IMR-90 (cell line): ENCODE measurements around the gene PLXNB1. TPM values are rescaled to one million over a fixed set of nuclear protein-coding genes. Genes with fewer than 3 reads are reported as not detected.
"Not testable (repeated sequence)": the region's sequence is repeated elsewhere in the genome, so short reads cannot be mapped to it uniquely, and the experiment has no call there.

Source experiments
- ATAC-seq: fragments of 200-7000 bp; cut with Tn5 transposase; 2 replicates; pipeline ENCODE4 v1.9.1; 2020; ENCODE audit warnings: low read depth, mild to moderate bottlenecking, moderate library complexity
- BruUV-seq: library from RNA; stranded (reverse); fragments of 400-500 nt; replicated peaks from 2 replicates; lab custom pipeline; 2021; lab: Mats Ljungman, UMichigan
- CTCF ChIA-PET: fragments of 300-600 bp; formaldehyde crosslinking; extraction: SDS; loops from one replicate; lab custom pipeline; 2021; ENCODE audit warnings: antibody characterized with exemption; lab: Yijun Ruan, JAX
- POLR2A ChIA-PET: fragments of 300-600 bp; sonication (Branson Sonifier 250); formaldehyde crosslinking; loops from one replicate; lab custom pipeline; 2022; ENCODE audit warnings: antibody characterized with exemption; ENCODE audit not compliant: unreplicated experiment; lab: Charles Lee
- DNase-seq: peaks from one replicate; pipeline ENCODE4 v3.0.0; 2013
- H2AFZ ChIP-seq: replicated peaks from 2 replicates; pipeline ENCODE3; 2013; ENCODE audit warnings: low read length, mild to moderate bottlenecking; ENCODE audit not compliant: poor library complexity
- H2AK5ac ChIP-seq: 2 replicates; pipeline ENCODE4 v1.6.1; 2013; ENCODE audit warnings: low read depth, low read length, inconsistent platforms
- H2AK9ac ChIP-seq: replicated peaks from 2 replicates; pipeline ENCODE3; 2013; ENCODE audit warnings: mild to moderate bottlenecking, low read depth, low read length, moderate library complexity; ENCODE audit not compliant: poor library complexity
- H2BK120ac ChIP-seq: 2 replicates; pipeline ENCODE4 v1.6.1; 2013; ENCODE audit warnings: low read depth, low read length, inconsistent platforms
- H2BK15ac ChIP-seq: 3 replicates; pipeline ENCODE4 v1.6.1; 2013; ENCODE audit warnings: low read depth, low read length, inconsistent platforms
- H2BK20ac ChIP-seq: 2 replicates; pipeline ENCODE4 v1.6.1; 2013; ENCODE audit warnings: low read depth, mild to moderate bottlenecking, inconsistent platforms, low read length, moderate library complexity
- H2BK5ac ChIP-seq: 2 replicates; pipeline ENCODE4 v1.6.1; 2013; ENCODE audit warnings: mild to moderate bottlenecking, low read depth, low read length, inconsistent platforms; ENCODE audit not compliant: poor library complexity, severe bottlenecking
- H3K14ac ChIP-seq: replicated peaks from 2 replicates; pipeline ENCODE4 v1.6.1; 2013; ENCODE audit warnings: low read depth, low read length, inconsistent platforms
- H3K18ac ChIP-seq: 2 replicates; pipeline ENCODE4 v1.6.1; 2013; ENCODE audit warnings: low read depth, low read length, control low read depth
- H3K23ac ChIP-seq: 2 replicates; pipeline ENCODE4 v1.6.1; 2013; ENCODE audit warnings: low read depth, low read length, inconsistent platforms
- H3K27ac ChIP-seq: 2 replicates; pipeline ENCODE4 v1.5.1; 2013; ENCODE audit warnings: mild to moderate bottlenecking, control low read depth, low read length; ENCODE audit not compliant: insufficient read depth
- H3K27me3 ChIP-seq: 2 replicates; pipeline ENCODE4 v1.6.1; 2013; ENCODE audit warnings: low read length; ENCODE audit not compliant: control insufficient read depth, insufficient read depth
- H3K36me3 ChIP-seq: 2 replicates; pipeline ENCODE4 v1.6.1; 2013; ENCODE audit warnings: low read length, mixed read lengths; ENCODE audit not compliant: control insufficient read depth, insufficient read depth
- H3K4ac ChIP-seq: 2 replicates; pipeline ENCODE4 v1.6.1; 2013; ENCODE audit warnings: low read depth, low read length, inconsistent platforms
- H3K4me1 ChIP-seq: 2 replicates; pipeline ENCODE4 v1.6.1; 2013; ENCODE audit warnings: low read length, mixed read lengths; ENCODE audit not compliant: control insufficient read depth, insufficient read depth
- H3K4me2 ChIP-seq: 2 replicates; pipeline ENCODE4 v1.6.1; 2013; ENCODE audit warnings: low read depth, mild to moderate bottlenecking, control low read depth, low read length, moderate library complexity
- H3K4me3 ChIP-seq: 2 replicates; pipeline ENCODE4 v1.5.1; 2013; ENCODE audit warnings: low read depth, mild to moderate bottlenecking, control low read depth, low read length, moderate library complexity; ENCODE audit not compliant: insufficient read depth
- H3K56ac ChIP-seq: 2 replicates; pipeline ENCODE4 v1.6.1; 2013; ENCODE audit warnings: low read length, inconsistent platforms; ENCODE audit not compliant: insufficient read depth; ENCODE audit errors: extremely low read depth
- H3K79me1 ChIP-seq, 2 experiments: 2 replicates each; pipeline ENCODE4 v1.6.1; 2013; ENCODE audit warnings: low read length in 2 of 2, inconsistent platforms in 1 of 2, low read depth in 1 of 2
- H3K9ac ChIP-seq: 2 replicates; pipeline ENCODE4 v1.6.1; 2013; ENCODE audit warnings: low read depth, low read length, control low read depth
- H3K9me1 ChIP-seq: 2 replicates; pipeline ENCODE4 v1.6.1; 2013; ENCODE audit warnings: low read length, inconsistent platforms; ENCODE audit not compliant: insufficient read depth
- H3K9me3 ChIP-seq: 2 replicates; pipeline ENCODE4 v1.6.1; 2013; ENCODE audit warnings: low read length; ENCODE audit not compliant: control insufficient read depth, insufficient read depth
- H4K20me1 ChIP-seq: 2 replicates; pipeline ENCODE4 v1.6.1; 2013; ENCODE audit warnings: low read length, inconsistent platforms; ENCODE audit not compliant: insufficient read depth
- H4K5ac ChIP-seq: 2 replicates; pipeline ENCODE4 v1.6.1; 2013; ENCODE audit warnings: mild to moderate bottlenecking, low read depth, low read length, control low read depth
- H4K8ac ChIP-seq, 2 experiments: 2 replicates each; pipeline ENCODE4 v1.6.1; 2013; ENCODE audit warnings: low read depth in 2 of 2, low read length in 2 of 2, control low read depth in 1 of 2, inconsistent platforms in 1 of 2
- H4K91ac ChIP-seq: 2 replicates; pipeline ENCODE4 v1.6.1; 2013; ENCODE audit warnings: low read depth, low read length, inconsistent platforms; ENCODE audit not compliant: insufficient read depth
- WGBS, 2 experiments: methylation state at CpG; one replicate each; pipeline versions ENCODE4 v1.1.5 to v1.1.7; 2013; ENCODE audit warnings: missing lambda C conversion rate in 2 of 2; ENCODE audit not compliant: insufficient read length in 1 of 2; ENCODE audit errors: extremely low coverage in 2 of 2; 5-methylcytosine and 5-hydroxymethylcytosine counted together
- dilution Hi-C: fragments of 300-500 bp; cut with HindIII; formaldehyde crosslinking; loops from one replicate; pipeline ENCODE4 v1.14.3; 2018; ENCODE audit warnings: low sequenced_read_pairs; ENCODE audit not compliant: unreplicated experiment
- in situ Hi-C: fragments of 300-500 bp; cut with MboI; formaldehyde crosslinking; loops from 3 replicates; pipeline ENCODE4 v1.14.3; 2019; ENCODE audit warnings: low sequenced_read_pairs, inconsistent platforms, mixed read lengths
- intact Hi-C: fragments of 100-400 bp; cut with micrococcal nuclease; formaldehyde crosslinking; loops from 2 replicates; pipeline ENCODE4 v1.10.0; 2022
- polyA plus RNA-seq, 3 experiments: library from polyadenylated mRNA; depleted of rRNA; stranded (reverse); fragments of >200 nt; gene quantifications; 2 replicates each; pipeline ENCODE4 v1.2.3, GENCODE V29; 2012; ENCODE audit warnings: low replicate concordance in 1 of 3
- total RNA-seq: library from RNA; depleted of rRNA; stranded (reverse); fragments of >200 nt; gene quantifications from 2 replicates; pipeline ENCODE4 v1.2.3, GENCODE V29; 2012

The PLXNB1 gene
- total and polyA plus RNA-seq, 2 of the 4 experiments (the other 2 are of a cell fraction): 5.2 to 25.3 TPM

GRCh38 chr3:48474031-48474430 lies 44.1 kb upstream of the PLXNB1 start:
- dilution Hi-C loops, H3K14ac ChIP-seq, H3K9ac ChIP-seq, H3K4me3 ChIP-seq, H3K27me3 ChIP-seq, CTCF ChIA-PET, H2AK5ac ChIP-seq, H4K20me1 ChIP-seq, H3K27ac ChIP-seq, H4K91ac ChIP-seq, H3K4ac ChIP-seq, H2BK20ac ChIP-seq, H3K9me3 ChIP-seq, H3K18ac ChIP-seq, H2AK9ac ChIP-seq, DNase-seq, BruUV-seq, H3K4me2 ChIP-seq, H3K4me1 ChIP-seq, H2BK120ac ChIP-seq, H3K56ac ChIP-seq, H4K8ac ChIP-seq, intact Hi-C loops, H3K23ac ChIP-seq, POLR2A ChIA-PET, H4K5ac ChIP-seq, H2AFZ ChIP-seq, H2BK5ac ChIP-seq, H2BK15ac ChIP-seq, ATAC-seq, in situ Hi-C loops: not testable (repeated sequence)
- WGBS, 2 experiments: no CpG with 5 or more reads among the region's 4 CpGs
- peaks cover 16% of the 10 kb centered on the region for H3K36me3 ChIP-seq
- peaks cover 4 to 42% of the 10 kb centered on the region in 2 experiments for H3K79me1 ChIP-seq
- H3K9me1 ChIP-seq: peaks cover 12% of the 10 kb centered on the region; the same call in 1 of the 2 replicates
